ENCODE measurements around the gene SCG5.
A peak's percentile ranks its signal among the peaks of the same experiment; 100 is the strongest.

DNA sequence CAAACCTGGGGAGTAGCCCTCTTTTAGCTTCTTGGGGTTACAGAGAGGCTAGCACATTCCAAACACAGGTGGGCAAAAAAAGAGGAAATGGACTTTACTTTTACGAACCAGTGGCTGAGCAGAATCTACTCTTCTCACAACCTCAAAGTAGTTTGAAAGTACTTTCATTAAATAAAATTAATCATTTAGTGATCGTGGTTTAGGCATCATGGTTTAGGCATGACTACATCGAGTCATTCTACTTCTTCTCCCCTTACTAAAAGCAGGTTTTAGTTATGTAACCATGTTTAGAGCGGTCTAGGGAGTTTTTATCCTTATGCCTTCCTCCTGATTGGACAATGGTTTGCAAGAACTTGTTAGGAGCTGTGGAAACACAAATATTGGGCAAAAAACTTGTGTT, 73.8 kb downstream of the SCG5 start:
- peak; percentile 82 for TF ChIP-seq EZH2phosphoT487 (IDR thresholded peaks at IDR 0.05; ENCODE audit: low read depth)
- TF ChIP-seq, protein P1, sequence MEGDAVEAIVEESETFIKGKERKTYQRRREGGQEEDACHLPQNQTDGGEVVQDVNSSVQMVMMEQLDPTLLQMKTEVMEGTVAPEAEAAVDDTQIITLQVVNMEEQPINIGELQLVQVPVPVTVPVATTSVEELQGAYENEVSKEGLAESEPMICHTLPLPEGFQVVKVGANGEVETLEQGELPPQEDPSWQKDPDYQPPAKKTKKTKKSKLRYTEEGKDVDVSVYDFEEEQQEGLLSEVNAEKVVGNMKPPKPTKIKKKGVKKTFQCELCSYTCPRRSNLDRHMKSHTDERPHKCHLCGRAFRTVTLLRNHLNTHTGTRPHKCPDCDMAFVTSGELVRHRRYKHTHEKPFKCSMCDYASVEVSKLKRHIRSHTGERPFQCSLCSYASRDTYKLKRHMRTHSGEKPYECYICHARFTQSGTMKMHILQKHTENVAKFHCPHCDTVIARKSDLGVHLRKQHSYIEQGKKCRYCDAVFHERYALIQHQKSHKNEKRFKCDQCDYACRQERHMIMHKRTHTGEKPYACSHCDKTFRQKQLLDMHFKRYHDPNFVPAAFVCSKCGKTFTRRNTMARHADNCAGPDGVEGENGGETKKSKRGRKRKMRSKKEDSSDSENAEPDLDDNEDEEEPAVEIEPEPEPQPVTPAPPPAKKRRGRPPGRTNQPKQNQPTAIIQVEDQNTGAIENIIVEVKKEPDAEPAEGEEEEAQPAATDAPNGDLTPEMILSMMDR (IDR thresholded peaks at IDR 0.05; ENCODE audit: low read depth, low read length), result no peak

Data from OCI-LY3 (cell line).